NB4 (cell line): ENCODE measurements around the gene SEMA5B.

Experiments used
- CTCF ChIP-seq: IDR thresholded peaks from one replicate; pipeline ENCODE4 v1.5.1; 2012; ENCODE audit warnings: low read depth, low read length
- MYC ChIP-seq: IDR thresholded peaks from 2 replicates; pipeline ENCODE4 v1.6.1; 2011; ENCODE audit warnings: low read depth, low read length

- TF ChIP-seq CTCF (no peak), MYC (no peak)
Observed at GRCh38 chr3:123063034-123063433, 35.5 kb upstream of the SEMA5B start.
